Measurements from ENCODE around the gene DMP1.

The DMP1 gene

DNA sequence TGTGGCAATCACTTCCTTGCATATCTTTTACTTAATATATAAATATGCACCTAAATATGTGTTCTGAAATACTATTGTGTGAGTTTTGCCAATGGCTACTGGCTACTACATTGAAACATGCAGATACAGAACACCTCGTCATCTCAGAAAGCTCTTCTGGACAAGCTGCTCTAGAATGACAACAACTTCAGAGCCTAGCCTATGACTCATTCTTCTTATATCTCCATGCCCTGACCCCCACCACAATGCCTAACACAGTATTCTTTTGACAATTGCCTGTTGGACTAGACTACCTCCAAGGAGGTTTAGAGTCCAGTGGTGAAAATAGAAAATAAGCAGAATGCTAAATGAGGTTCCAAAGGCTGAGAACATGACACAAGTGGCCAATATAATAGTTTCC is 17.6 kb upstream of the DMP1 start:
- H3K4me1 ChIP-seq (ENCODE audit: control insufficient read depth in 1 of 2, insufficient read depth in 2 of 2, low read length in 2 of 2), result no peaks in the 10 kb centered on the region
- no peak overlapping the region for H3K9ac ChIP-seq (ENCODE audit: low read depth in 1 of 2, low read length in 2 of 2)
- H3K27ac ChIP-seq (ENCODE audit: low read depth, low read length), result no peak overlapping the region
- H3K4me3 ChIP-seq (ENCODE audit: low read depth in 1 of 2, low read length in 2 of 2), result no peak overlapping the region
- no peaks in the 10 kb centered on the region for H3K9me3 ChIP-seq (ENCODE audit: control insufficient read depth in 1 of 2, low read length in 2 of 2)
- no peaks in the 10 kb centered on the region for H3K36me3 ChIP-seq (ENCODE audit: control insufficient read depth in 1 of 2, insufficient read depth in 2 of 2, low read length in 2 of 2)
- H3K27me3 ChIP-seq (ENCODE audit: control insufficient read depth in 1 of 2, insufficient read depth in 2 of 2, low read length in 2 of 2), result no peaks in the 10 kb centered on the region

DNA sequence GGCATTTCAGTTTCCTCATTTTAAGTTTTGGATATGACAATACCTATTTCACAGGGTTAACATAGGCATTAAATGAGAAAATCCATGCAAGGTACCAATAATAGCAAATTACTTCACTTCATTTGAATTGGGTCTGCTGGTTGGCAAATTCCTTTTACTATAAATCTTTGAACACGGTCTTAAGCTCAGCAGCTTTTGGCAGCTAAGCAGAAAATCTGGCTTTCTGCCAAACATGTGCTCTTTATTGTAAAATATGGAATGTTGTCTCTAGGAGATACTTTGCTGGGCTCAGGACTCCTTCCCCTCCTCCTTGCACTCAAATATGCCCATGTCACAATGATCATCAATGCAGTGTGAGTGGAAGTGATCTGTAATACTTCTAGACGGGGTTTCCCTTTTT is 16.8 kb upstream of the DMP1 start:
- Histone ChIP-seq H3K4me3 (ENCODE audit: low read depth in 1 of 2, low read length in 2 of 2) (no peak overlapping the region), H3K9me3 (ENCODE audit: control insufficient read depth in 1 of 2, low read length in 2 of 2) (no peaks in the 10 kb centered on the region), H3K27me3 (ENCODE audit: control insufficient read depth in 1 of 2, insufficient read depth in 2 of 2, low read length in 2 of 2) (no peaks in the 10 kb centered on the region), H3K4me1 (ENCODE audit: control insufficient read depth in 1 of 2, insufficient read depth in 2 of 2, low read length in 2 of 2) (no peaks in the 10 kb centered on the region), H3K9ac (ENCODE audit: low read depth in 1 of 2, low read length in 2 of 2) (no peak overlapping the region), H3K27ac (ENCODE audit: low read depth, low read length) (no peak overlapping the region), H3K36me3 (ENCODE audit: control insufficient read depth in 1 of 2, insufficient read depth in 2 of 2, low read length in 2 of 2) (no peaks in the 10 kb centered on the region)

DNA sequence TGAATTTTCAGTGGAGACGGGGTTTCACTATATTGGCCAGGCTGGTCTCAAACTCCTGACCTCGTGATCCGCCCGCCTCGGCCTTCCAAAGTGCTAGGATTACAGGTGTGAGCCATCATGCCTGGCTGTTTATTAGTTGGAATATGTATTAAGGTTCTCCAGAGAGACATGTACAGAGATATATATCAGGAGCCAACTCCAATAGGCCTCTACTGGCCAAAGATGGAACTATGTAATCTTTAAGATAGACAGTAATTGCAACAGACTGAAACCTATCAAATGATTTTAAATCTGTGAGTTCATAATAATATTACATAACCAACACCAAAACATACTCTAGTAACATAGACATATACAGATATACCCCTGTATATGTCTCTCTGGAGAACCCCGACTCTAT is 5.8 kb upstream of the DMP1 start:
- Histone ChIP-seq H3K9me3 (ENCODE audit: control insufficient read depth in 1 of 2, low read length in 2 of 2) (no peaks in the 10 kb centered on the region), H3K4me3 (ENCODE audit: low read depth in 1 of 2, low read length in 2 of 2) (no peak overlapping the region), H3K27me3 (ENCODE audit: control insufficient read depth in 1 of 2, insufficient read depth in 2 of 2, low read length in 2 of 2) (no peaks in the 10 kb centered on the region), H3K36me3 (ENCODE audit: control insufficient read depth in 1 of 2, insufficient read depth in 2 of 2, low read length in 2 of 2) (no peaks in the 10 kb centered on the region), H3K4me1 (ENCODE audit: control insufficient read depth in 1 of 2, insufficient read depth in 2 of 2, low read length in 2 of 2) (no peaks in the 10 kb centered on the region), H3K9ac (ENCODE audit: low read depth in 1 of 2, low read length in 2 of 2) (no peak overlapping the region), H3K27ac (ENCODE audit: low read depth, low read length) (no peak overlapping the region)

GRCh38 chr4:87650938-87651337 is 858 bp downstream of the DMP1 start:
- Histone ChIP-seq H3K4me1 (ENCODE audit: control insufficient read depth in 1 of 2, insufficient read depth in 2 of 2, low read length in 2 of 2) (no peaks in the 10 kb centered on the region), H3K9ac (ENCODE audit: low read depth in 1 of 2, low read length in 2 of 2) (no peak overlapping the region), H3K27me3 (ENCODE audit: control insufficient read depth in 1 of 2, insufficient read depth in 2 of 2, low read length in 2 of 2) (no peaks in the 10 kb centered on the region), H3K9me3 (ENCODE audit: control insufficient read depth in 1 of 2, low read length in 2 of 2) (no peaks in the 10 kb centered on the region), H3K27ac (ENCODE audit: low read depth, low read length) (no peak overlapping the region), H3K36me3 (ENCODE audit: control insufficient read depth in 1 of 2, insufficient read depth in 2 of 2, low read length in 2 of 2) (no peaks in the 10 kb centered on the region), H3K4me3 (ENCODE audit: low read depth in 1 of 2, low read length in 2 of 2) (no peak overlapping the region)

DNA sequence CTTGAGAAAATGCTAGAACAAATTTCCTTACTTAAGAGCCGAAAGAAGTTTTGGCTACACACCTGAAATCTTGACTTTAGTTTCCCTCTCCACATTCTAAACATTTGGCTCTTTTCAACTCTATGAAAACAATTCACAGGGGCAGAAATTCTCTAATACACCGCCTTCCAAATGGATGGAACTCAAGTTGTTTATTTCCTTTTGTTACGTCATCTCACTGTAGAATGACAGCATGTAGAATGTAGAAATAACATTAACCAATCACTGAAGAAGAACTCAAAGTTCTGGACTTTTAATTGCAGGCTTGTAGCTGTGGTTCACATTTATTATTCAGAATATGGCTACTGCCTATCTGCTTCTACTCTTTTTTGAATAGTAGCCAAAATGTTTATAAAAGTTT is 1.9 kb downstream of the DMP1 start:
- no peaks in the 10 kb centered on the region for H3K4me1 ChIP-seq (ENCODE audit: control insufficient read depth in 1 of 2, insufficient read depth in 2 of 2, low read length in 2 of 2)
- no peak overlapping the region for H3K9ac ChIP-seq (ENCODE audit: low read depth in 1 of 2, low read length in 2 of 2)
- H3K27ac ChIP-seq (ENCODE audit: low read depth, low read length), result no peak overlapping the region
- H3K36me3 ChIP-seq (ENCODE audit: control insufficient read depth in 1 of 2, insufficient read depth in 2 of 2, low read length in 2 of 2), result no peaks in the 10 kb centered on the region
- no peaks in the 10 kb centered on the region for H3K27me3 ChIP-seq (ENCODE audit: control insufficient read depth in 1 of 2, insufficient read depth in 2 of 2, low read length in 2 of 2)
- H3K4me3 ChIP-seq (ENCODE audit: low read depth in 1 of 2, low read length in 2 of 2), result no peak overlapping the region
- no peaks in the 10 kb centered on the region for H3K9me3 ChIP-seq (ENCODE audit: control insufficient read depth in 1 of 2, low read length in 2 of 2)

GRCh38 chr4:87654487-87655044 is 4.5 kb downstream of the DMP1 start:
- no peaks in the 10 kb centered on the region for H3K36me3 ChIP-seq (ENCODE audit: control insufficient read depth in 1 of 2, insufficient read depth in 2 of 2, low read length in 2 of 2)
- no peak overlapping the region for H3K4me3 ChIP-seq (ENCODE audit: low read depth in 1 of 2, low read length in 2 of 2)
- no peaks in the 10 kb centered on the region for H3K27me3 ChIP-seq (ENCODE audit: control insufficient read depth in 1 of 2, insufficient read depth in 2 of 2, low read length in 2 of 2)
- no peak overlapping the region for H3K9ac ChIP-seq (ENCODE audit: low read depth in 1 of 2, low read length in 2 of 2)
- no peaks in the 10 kb centered on the region for H3K4me1 ChIP-seq (ENCODE audit: control insufficient read depth in 1 of 2, insufficient read depth in 2 of 2, low read length in 2 of 2)
- H3K9me3 ChIP-seq (ENCODE audit: control insufficient read depth in 1 of 2, low read length in 2 of 2), result no peaks in the 10 kb centered on the region
- H3K27ac ChIP-seq (ENCODE audit: low read depth, low read length), result no peak overlapping the region

GRCh38 chr4:87657525-87657924 is 7.4 kb downstream of the DMP1 start:
- Histone ChIP-seq H3K36me3 (ENCODE audit: control insufficient read depth in 1 of 2, insufficient read depth in 2 of 2, low read length in 2 of 2) (no peaks in the 10 kb centered on the region), H3K4me3 (ENCODE audit: low read depth in 1 of 2, low read length in 2 of 2) (no peak overlapping the region), H3K27ac (ENCODE audit: low read depth, low read length) (no peak overlapping the region), H3K9me3 (ENCODE audit: control insufficient read depth in 1 of 2, low read length in 2 of 2) (no peaks in the 10 kb centered on the region), H3K4me1 (ENCODE audit: control insufficient read depth in 1 of 2, insufficient read depth in 2 of 2, low read length in 2 of 2) (no peaks in the 10 kb centered on the region), H3K9ac (ENCODE audit: low read depth in 1 of 2, low read length in 2 of 2) (no peak overlapping the region), H3K27me3 (ENCODE audit: control insufficient read depth in 1 of 2, insufficient read depth in 2 of 2, low read length in 2 of 2) (no peaks in the 10 kb centered on the region)

DNA sequence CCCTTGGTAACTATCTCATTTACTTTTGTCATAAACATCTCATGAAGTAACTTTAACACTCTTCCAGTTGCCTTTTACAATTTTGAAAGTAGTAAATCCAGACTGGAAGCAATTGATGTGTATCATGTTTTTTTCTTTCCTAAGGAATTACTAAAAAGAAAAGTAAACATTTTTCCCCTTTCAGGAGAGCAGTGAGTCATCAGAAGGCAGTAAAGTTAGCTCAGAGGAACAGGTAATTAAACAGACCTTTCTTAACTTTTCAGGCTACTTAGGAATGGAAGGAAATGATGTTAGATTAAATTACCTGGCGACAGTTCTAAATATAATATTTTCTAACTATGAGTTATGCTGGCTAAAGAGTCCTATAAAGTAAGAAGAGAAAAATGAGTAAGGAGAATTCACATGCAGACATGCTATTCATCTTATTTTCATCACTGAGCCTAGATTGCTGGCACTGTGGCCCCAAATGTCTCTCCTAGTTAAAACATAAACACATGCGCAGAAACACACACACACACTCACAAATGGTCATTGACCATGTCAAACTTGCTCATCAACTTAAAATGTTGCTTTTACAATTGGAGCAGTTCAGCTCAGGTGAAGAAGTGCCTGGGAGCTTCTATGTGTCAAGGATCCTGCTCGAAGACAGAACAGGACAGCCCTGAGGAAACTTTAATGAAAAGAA is 9.3 kb downstream of the DMP1 start:
- H3K4me1 ChIP-seq (ENCODE audit: control insufficient read depth in 1 of 2, insufficient read depth in 2 of 2, low read length in 2 of 2), result no peaks in the 10 kb centered on the region
- H3K27ac ChIP-seq (ENCODE audit: low read depth, low read length), result no peak overlapping the region
- no peaks in the 10 kb centered on the region for H3K27me3 ChIP-seq (ENCODE audit: control insufficient read depth in 1 of 2, insufficient read depth in 2 of 2, low read length in 2 of 2)

GRCh38 chr4:87662871-87663270 is 12.8 kb downstream of the DMP1 start:
- no peak overlapping the region for H3K9ac ChIP-seq (ENCODE audit: low read depth in 1 of 2, low read length in 2 of 2)
- H3K4me3 ChIP-seq (ENCODE audit: low read depth in 1 of 2, low read length in 2 of 2), result no peak overlapping the region
- H3K9me3 ChIP-seq (ENCODE audit: control insufficient read depth in 1 of 2, low read length in 2 of 2), result no peaks in the 10 kb centered on the region
- H3K27ac ChIP-seq (ENCODE audit: low read depth, low read length), result no peak overlapping the region
- H3K4me1 ChIP-seq (ENCODE audit: control insufficient read depth in 1 of 2, insufficient read depth in 2 of 2, low read length in 2 of 2), result no peaks in the 10 kb centered on the region
- H3K36me3 ChIP-seq (ENCODE audit: control insufficient read depth in 1 of 2, insufficient read depth in 2 of 2, low read length in 2 of 2), result no peaks in the 10 kb centered on the region
- no peaks in the 10 kb centered on the region for H3K27me3 ChIP-seq (ENCODE audit: control insufficient read depth in 1 of 2, insufficient read depth in 2 of 2, low read length in 2 of 2)

More for the DNA sequence above, 9.3 kb downstream of the DMP1 start:
- H3K9ac ChIP-seq (ENCODE audit: low read depth in 1 of 2, low read length in 2 of 2), result no peak overlapping the region
- H3K9me3 ChIP-seq (ENCODE audit: control insufficient read depth in 1 of 2, low read length in 2 of 2), result no peaks in the 10 kb centered on the region
- H3K4me3 ChIP-seq (ENCODE audit: low read depth in 1 of 2, low read length in 2 of 2), result no peak overlapping the region
- H3K36me3 ChIP-seq (ENCODE audit: control insufficient read depth in 1 of 2, insufficient read depth in 2 of 2, low read length in 2 of 2), result no peaks in the 10 kb centered on the region

DNA sequence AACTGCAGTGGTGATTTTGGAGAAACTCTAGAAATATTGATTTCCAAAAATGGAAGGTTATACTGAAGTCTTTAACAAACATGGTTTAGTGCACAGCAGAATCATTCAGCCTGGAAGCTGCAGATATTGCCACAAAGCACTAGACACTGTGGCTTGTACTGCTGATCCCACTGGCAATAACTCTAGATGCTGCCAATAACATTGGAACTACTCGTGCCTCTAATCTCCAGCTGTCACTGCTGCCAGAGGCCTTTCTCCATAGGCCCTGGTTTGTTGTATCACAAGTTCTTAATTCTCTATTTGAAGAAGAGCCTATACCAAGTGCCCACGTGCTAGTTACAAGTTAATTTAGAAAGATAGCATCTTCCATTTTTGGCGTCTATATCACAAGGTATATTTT is 19.3 kb downstream of the DMP1 start:
- no peaks in the 10 kb centered on the region for H3K4me1 ChIP-seq (ENCODE audit: control insufficient read depth in 1 of 2, insufficient read depth in 2 of 2, low read length in 2 of 2)
- no peaks in the 10 kb centered on the region for H3K36me3 ChIP-seq (ENCODE audit: control insufficient read depth in 1 of 2, insufficient read depth in 2 of 2, low read length in 2 of 2)
- H3K9ac ChIP-seq (ENCODE audit: low read depth in 1 of 2, low read length in 2 of 2), result no peak overlapping the region
- H3K27ac ChIP-seq (ENCODE audit: low read depth, low read length), result no peak overlapping the region
- H3K9me3 ChIP-seq (ENCODE audit: control insufficient read depth in 1 of 2, low read length in 2 of 2), result no peaks in the 10 kb centered on the region
- H3K27me3 ChIP-seq (ENCODE audit: control insufficient read depth in 1 of 2, insufficient read depth in 2 of 2, low read length in 2 of 2), result no peaks in the 10 kb centered on the region
- H3K4me3 ChIP-seq (ENCODE audit: low read depth in 1 of 2, low read length in 2 of 2), result no peak overlapping the region
